GM12878 (cell line): ENCODE results near the gene MANBA. TPM values are rescaled to one million over a fixed set of nuclear protein-coding genes. Genes with fewer than 3 reads are reported as not detected.

Experiments
- ATAC-seq: fragments of 200-7000 bp; cut with Tn5 transposase; 3 replicates; pipeline ENCODE4 v1.9.1; 2020; ENCODE audit warnings: mild to moderate bottlenecking, moderate library complexity
- BruUV-seq: library from RNA; stranded (reverse); fragments of 400-500 nt; replicated peaks from 2 replicates; lab custom pipeline; 2021; lab: Mats Ljungman, UMichigan
- CTCF ChIA-PET: fragments of 300-600 bp; sonication (Branson Sonifier 250); formaldehyde crosslinking; extraction: SDS; loops from one replicate; lab custom pipeline; 2021; ENCODE audit warnings: inconsistent platforms; lab: Yijun Ruan, JAX
- POLR2A ChIA-PET: fragments of 350-600 bp; formaldehyde crosslinking; extraction: SDS; loops from one replicate; lab custom pipeline; 2021; ENCODE audit warnings: inconsistent platforms; lab: Charles Lee
- RAD21 ChIA-PET: fragments of 300-600 bp; sonication (Branson Sonifier 250); formaldehyde crosslinking; loops from one replicate; lab custom pipeline; 2023; ENCODE audit warnings: antibody characterized with exemption; ENCODE audit not compliant: unreplicated experiment; lab: Charles Lee
- SMC1A ChIA-PET: fragments of 300-600 bp; sonication (Branson Sonifier 250); formaldehyde crosslinking; loops from one replicate; lab custom pipeline; 2023; ENCODE audit not compliant: unreplicated experiment, uncharacterized antibody; lab: Charles Lee
- DNase-seq: peaks from one replicate; pipeline ENCODE4 v3.0.0-alpha.2; 2011; ENCODE audit warnings: low read depth, low spot score
- FAIRE-seq: peaks from 3 replicates; lab custom pipeline; 2011; peaks lifted over from hg19 to GRCh38; lab: Jason Lieb, UNC
- H2AFZ ChIP-seq: 2 replicates; pipeline ENCODE4 v1.6.0; 2011; ENCODE audit warnings: low read depth, low read length, control low read depth; ENCODE audit not compliant: control insufficient read depth
- H3K27ac ChIP-seq: 2 replicates; pipeline ENCODE4 v1.5.1; 2011; ENCODE audit warnings: control low read depth; ENCODE audit not compliant: control insufficient read depth, insufficient read depth
- H3K27me3 ChIP-seq, 2 experiments: replicated peaks in 1 of 2; 2 replicates each; pipeline versions ENCODE4 v1.6.0 to v1.6.1; 2011; ENCODE audit warnings: low read length in 1 of 2; ENCODE audit not compliant: control insufficient read depth in 2 of 2, insufficient read depth in 2 of 2
- H3K36me3 ChIP-seq, 2 experiments: 2 replicates each; pipeline ENCODE4 v1.5.1; 2011; ENCODE audit warnings: low read length in 1 of 2; ENCODE audit not compliant: control insufficient read depth in 2 of 2, insufficient read depth in 2 of 2
- H3K4me1 ChIP-seq: 2 replicates; pipeline ENCODE4 v1.6.1; 2011; ENCODE audit warnings: mild to moderate bottlenecking, low read length, moderate library complexity, mixed read lengths; ENCODE audit not compliant: control insufficient read depth, insufficient read depth
- H3K4me2 ChIP-seq: 2 replicates; pipeline ENCODE4 v1.6.0; 2011; ENCODE audit warnings: control low read depth; ENCODE audit not compliant: control insufficient read depth, insufficient read depth
- H3K4me3 ChIP-seq: fragments of 200-600 bp; sonication (generic); 2 replicates; pipeline ENCODE4 v1.5.1; 2016
- H3K79me2 ChIP-seq: 2 replicates; pipeline ENCODE4 v1.6.0; 2011; ENCODE audit warnings: low read length; ENCODE audit not compliant: control insufficient read depth, insufficient read depth
- H3K9ac ChIP-seq: 2 replicates; pipeline ENCODE4 v1.8.0; 2011; ENCODE audit warnings: low read length, control low read depth, mixed read lengths; ENCODE audit not compliant: control insufficient read depth, insufficient read depth
- H3K9me3 ChIP-seq: replicated peaks from 3 replicates; pipeline ENCODE4 v1.5.1; 2011; ENCODE audit warnings: mild to moderate bottlenecking, low read length; ENCODE audit not compliant: control insufficient read depth, insufficient read depth
- H4K20me1 ChIP-seq: 2 replicates; pipeline ENCODE4 v1.6.0; 2011; ENCODE audit not compliant: control insufficient read depth, insufficient read depth
- E2F8 ChIP-seq: fragments of 450-650 bp; IDR thresholded peaks from 2 replicates; pipeline ENCODE4 v1.6.1; 2018; ENCODE audit warnings: mild to moderate bottlenecking, low read depth, moderate library complexity; ENCODE audit not compliant: partially characterized antibody
- EP300 ChIP-seq, 2 experiments: fragments of 150-350 bp in 1 of 2; IDR thresholded peaks; 2 replicates each; pipeline ENCODE4 v1.6.1; 2011 to 2012; ENCODE audit warnings: low read depth in 2 of 2, low read length in 2 of 2, borderline replicate concordance in 1 of 2, improper control_type of control experiment in 1 of 2, inconsistent platforms in 1 of 2; ENCODE audit not compliant: control insufficient read depth in 1 of 2
- FOS ChIP-seq: IDR thresholded peaks from 3 replicates; pipeline ENCODE4 v1.6.1; 2011; ENCODE audit warnings: borderline replicate concordance; ENCODE audit not compliant: insufficient read length; ENCODE audit errors: extremely low read depth
- NRF1 ChIP-seq: conservative IDR thresholded peaks from 2 replicates; pipeline ENCODE4 v1.6.1; 2011; ENCODE audit warnings: mild to moderate bottlenecking, low read depth, low read length, improper control_type of control experiment
- RELA ChIP-seq: fragments of 450-650 bp; IDR thresholded peaks from 2 replicates; pipeline ENCODE4 v1.8.0; 2014; ENCODE audit warnings: borderline replicate concordance; ENCODE audit not compliant: partially characterized antibody
- in situ Hi-C: fragments of 300-500 bp; cut with MboI; formaldehyde crosslinking; loops from 9 replicates; pipeline ENCODE4 v1.14.3; 2018; ENCODE audit warnings: mixed read lengths
- intact Hi-C: fragments of 100-400 bp; cut with micrococcal nuclease; formaldehyde crosslinking; loops from one replicate; pipeline ENCODE4 v1.14.2; 2022; ENCODE audit not compliant: unreplicated experiment
- polyA plus RNA-seq, 11 experiments: library from polyadenylated mRNA; depleted of rRNA in 4 of 11; unstranded in 6 of 11; stranded (reverse) in 5 of 11; fragments of >200 nt; fragmentation: Nextera tagmentation in 4 of 11; fragmentation: Illumina TruSeq in 1 of 11; extraction: Ambion mirVana in 4 of 11; extraction: Trizol in 1 of 11; gene quantifications; 1 replicate in 1 of 11; 2 replicates in 10 of 11; pipeline versions ENCODE4 v1.2.1 to v1.2.3, GENCODE V29; 2011 to 2016; ENCODE audit warnings: inconsistent platforms in 2 of 11, missing spikeins in 2 of 11, low read depth in 1 of 11
- total RNA-seq, 4 experiments: library from RNA; depleted of rRNA in 3 of 4; stranded (reverse); fragments of >200 nt in 3 of 4; fragmentation: Illumina TruSeq in 1 of 4; extraction: Trizol in 1 of 4; gene quantifications; 2 replicates each; pipeline versions ENCODE4 v1.2.1 to v1.2.3, GENCODE V29; 2013 to 2021
- TF ChIP-seq, protein P1 (sequence below): IDR thresholded peaks from 2 replicates; pipeline ENCODE4 v1.6.1; 2011; ENCODE audit warnings: borderline replicate concordance, low read depth, mild to moderate bottlenecking, moderate library complexity, low read length; ENCODE audit not compliant: insufficient read depth, poor library complexity, severe bottlenecking

MANBA gene
- total and polyA plus RNA-seq, 10 of the 15 experiments (the other 5 are each of a cell fraction or from before 2014, with no cell fraction given) = 3.8 to 19.0 (median 12.5) TPM

GRCh38 chr4:102723511-102723910, 37.3 kb downstream of the MANBA start:
- FAIRE-seq = no peak
- DNase-seq = no peak
- ChIA-PET RAD21 (no interaction called here), CTCF (interaction anchor here (0.5 kb wide), 1 partner anchor 21 kb away, joined by 3 read pairs; no protein-coding TSS in a partner anchor)
- no peaks in the 10 kb centered on the region; the same call in 2 of the 3 replicates for H3K9me3 ChIP-seq
- intact Hi-C loops = no loop called here
- H3K4me2 ChIP-seq = no peak overlapping the region
- no peaks in the 10 kb centered on the region for H3K27me3 ChIP-seq
- H3K4me3 ChIP-seq = no peak overlapping the region
- TF ChIP-seq EP300 (IDR thresholded peaks at IDR 0.05; ENCODE audit: borderline replicate concordance in 1 of 2, control insufficient read depth in 1 of 2, low read depth in 2 of 2, low read length in 2 of 2) (no peak), E2F8 (no peak), RELA (no peak), FOS (no peak), NRF1 (no peak)
- TF ChIP-seq, protein P1, sequence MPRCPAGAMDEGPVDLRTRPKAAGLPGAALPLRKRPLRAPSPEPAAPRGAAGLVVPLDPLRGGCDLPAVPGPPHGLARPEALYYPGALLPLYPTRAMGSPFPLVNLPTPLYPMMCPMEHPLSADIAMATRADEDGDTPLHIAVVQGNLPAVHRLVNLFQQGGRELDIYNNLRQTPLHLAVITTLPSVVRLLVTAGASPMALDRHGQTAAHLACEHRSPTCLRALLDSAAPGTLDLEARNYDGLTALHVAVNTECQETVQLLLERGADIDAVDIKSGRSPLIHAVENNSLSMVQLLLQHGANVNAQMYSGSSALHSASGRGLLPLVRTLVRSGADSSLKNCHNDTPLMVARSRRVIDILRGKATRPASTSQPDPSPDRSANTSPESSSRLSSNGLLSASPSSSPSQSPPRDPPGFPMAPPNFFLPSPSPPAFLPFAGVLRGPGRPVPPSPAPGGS = no peak
- TF ChIP-seq, all 136 proteins: peak for 0
- no TSS peak for BruUV-seq
- Histone ChIP-seq H3K9ac (no peak overlapping the region), H3K79me2 (no peaks in the 10 kb centered on the region), H2AFZ (no peak overlapping the region), H4K20me1 (no peaks in the 10 kb centered on the region), H3K36me3 (peaks cover 1 to 10% of the 10 kb centered on the region in 2 experiments; a peak in 3 of 4 replicates), H3K4me1 (no peaks in the 10 kb centered on the region), H3K27ac (no peak overlapping the region)
- ChIA-PET SMC1A (interaction anchor here (0.9 to 1.3 kb wide), 2 partner anchors 16 to 34 kb away, joined by 3 read pairs; no protein-coding TSS in a partner anchor), POLR2A (interaction anchor here (0.8 kb wide), 1 partner anchor 11 kb away, joined by 4 read pairs; no protein-coding TSS in a partner anchor)
- in situ Hi-C loops = no loop called here
- ATAC-seq = no peak
